Measurements from ENCODE around the gene BET1L. TPM values are rescaled to one million over a fixed set of nuclear protein-coding genes. Genes with fewer than 3 reads are reported as not detected.

BET1L gene
- total RNA-seq, 1 donor from 2014 or later: 20.0 TPM

DNA sequence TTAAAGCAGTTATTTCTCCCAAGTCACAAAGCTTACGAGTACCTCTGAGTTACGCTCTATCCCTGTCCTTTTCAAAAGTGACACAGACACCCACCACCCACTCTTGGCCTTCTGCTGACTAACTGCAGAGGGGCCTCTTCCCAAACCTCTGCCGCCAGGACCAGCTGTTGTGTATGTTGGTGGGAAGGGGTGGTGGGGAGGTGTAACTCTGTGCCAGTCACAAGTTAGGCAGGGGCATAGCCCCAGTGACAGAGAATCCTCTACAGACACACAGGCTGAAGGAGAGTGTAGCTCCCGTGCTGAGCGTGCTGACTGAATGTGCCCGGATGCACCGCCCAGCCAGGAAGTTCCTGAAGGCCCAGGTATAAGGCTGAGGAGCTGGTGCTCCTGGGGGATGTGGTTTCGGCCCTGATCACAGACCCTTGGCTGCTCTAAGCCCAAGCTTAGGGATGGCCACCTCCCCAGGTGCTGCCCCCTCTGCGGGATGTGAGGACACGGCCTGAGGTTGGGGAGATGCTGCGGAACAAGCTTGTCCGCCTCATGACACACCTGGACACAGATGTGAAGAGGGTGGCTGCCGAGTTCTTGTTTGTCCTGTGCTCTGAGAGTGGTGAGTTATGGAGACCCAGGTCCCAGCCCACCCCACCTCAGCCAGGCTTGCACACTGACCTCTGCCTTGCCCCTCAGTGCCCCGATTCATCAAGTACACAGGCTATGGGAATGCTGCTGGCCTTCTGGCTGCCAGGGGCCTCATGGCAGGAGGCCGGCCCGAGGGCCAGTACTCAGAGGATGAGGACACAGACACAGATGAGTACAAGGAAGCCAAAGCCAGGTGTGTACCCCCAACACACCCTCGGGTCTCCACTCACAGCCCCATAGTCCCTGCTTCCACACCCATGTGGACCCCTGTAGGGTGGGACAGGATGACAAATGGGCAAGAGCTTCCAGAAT lies 5.2 kb upstream of the BET1L start:
- DNase-seq: peak; percentile 24

DNA sequence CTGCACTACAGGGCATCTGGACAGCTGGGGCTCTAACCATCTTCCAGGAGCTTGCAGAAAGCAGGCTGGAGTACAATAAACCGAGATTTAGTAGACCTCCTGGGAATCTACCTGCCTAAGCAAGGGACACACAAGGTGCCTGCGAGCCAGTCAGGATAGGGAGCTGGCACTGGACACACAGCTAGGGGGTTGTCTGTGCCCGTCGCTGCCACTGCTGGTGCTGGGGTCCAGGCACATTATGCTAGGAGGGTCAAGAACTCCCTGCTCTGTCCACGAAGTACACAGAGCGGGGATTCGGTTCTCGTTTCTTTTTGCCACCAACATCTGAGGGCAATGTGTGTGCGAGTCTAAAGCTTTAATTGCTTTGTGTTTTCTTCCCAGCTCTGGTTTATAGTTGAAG lies 4.5 kb upstream of the BET1L start:
- DNase-seq (peak; percentile 24), ATAC-seq (ENCODE audit: poor library complexity) (no peak)
- intact Hi-C loops (cut with DNase I): no loop called here

More for the DNA sequence above, 5.2 kb upstream of the BET1L start:
- ATAC-seq (ENCODE audit: poor library complexity): no peak
- intact Hi-C loops (cut with DNase I): no loop called here

DNA sequence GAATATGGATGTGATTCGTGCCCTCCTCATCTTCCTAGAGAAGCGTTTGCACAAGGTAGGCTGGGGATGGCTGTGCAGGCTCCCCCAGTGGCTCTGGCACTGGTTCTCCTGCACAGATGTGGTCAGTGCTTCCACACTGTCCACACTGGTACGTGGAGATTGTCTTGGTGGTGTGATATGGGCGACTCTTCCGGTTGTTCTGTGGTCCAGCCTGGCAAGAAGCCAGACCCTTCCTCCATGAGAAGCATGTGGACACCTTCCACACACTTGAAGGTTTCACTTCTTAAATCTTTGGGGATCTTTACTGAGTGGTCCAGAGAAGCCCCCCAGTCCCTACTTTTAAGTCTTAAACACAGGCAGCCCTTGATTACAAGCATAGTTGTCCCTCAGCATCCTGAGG lies 4.1 kb upstream of the BET1L start:
- peak; percentile 27 for DNase-seq
- intact Hi-C loops (cut with DNase I): no loop called here
- no peak for ATAC-seq (ENCODE audit: poor library complexity)

DNA sequence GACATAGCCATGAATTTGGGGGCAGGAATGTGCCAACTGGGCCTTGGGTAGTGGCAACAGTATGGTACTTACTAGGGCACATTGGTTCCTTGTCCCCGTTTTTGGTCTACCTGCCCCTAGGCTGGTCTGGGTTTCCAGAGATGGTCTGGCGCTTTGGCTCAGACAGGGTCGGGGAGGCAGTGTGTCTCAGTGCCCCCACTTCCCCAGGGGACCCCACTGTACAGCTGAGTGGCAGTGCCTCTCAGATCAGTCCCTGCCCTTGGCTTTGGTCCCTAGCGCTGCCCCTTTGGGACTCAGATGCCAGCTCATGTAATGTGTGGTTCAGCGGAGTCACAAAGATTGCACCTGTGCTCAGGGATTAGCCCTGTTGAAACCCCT lies 3.6 kb upstream of the BET1L start:
- intact Hi-C loops (cut with DNase I): no loop called here
- DNase-seq: peak; percentile 36
- no peak for ATAC-seq (ENCODE audit: poor library complexity)

DNA sequence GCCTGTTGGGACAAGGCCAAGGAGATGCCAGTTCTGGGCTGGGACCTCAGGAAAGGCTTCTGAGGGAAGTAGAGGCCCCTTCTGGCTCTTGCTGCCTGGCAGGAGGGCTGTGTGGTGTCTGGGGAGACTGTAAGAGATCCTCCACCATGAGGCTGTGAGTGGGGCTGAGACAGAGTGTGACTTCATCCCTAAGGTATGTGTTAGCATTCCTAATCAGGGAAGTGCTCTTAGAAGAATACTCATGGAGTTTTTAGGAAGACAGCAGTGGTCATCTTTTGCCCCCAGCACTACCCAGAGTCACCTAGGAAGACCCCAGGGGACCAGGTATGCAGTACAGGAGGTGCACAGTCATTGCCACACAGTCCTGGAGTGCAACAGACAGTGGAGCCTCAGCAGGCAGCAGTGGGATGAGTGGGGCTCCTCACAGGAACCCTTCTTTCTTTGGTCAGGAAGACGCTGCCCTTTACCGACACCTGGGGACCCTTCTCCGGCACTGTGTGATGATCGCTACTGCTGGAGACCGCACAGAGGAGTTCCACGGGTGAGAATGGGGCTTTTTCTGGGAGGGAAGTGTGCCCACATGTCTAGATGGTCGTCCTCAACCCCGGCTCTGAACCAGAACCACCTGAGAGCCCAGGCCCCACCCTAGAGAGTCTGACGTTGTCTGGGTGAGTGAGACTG lies 3.1 kb upstream of the BET1L start:
- ATAC-seq (ENCODE audit: poor library complexity): no peak
- intact Hi-C loops (cut with DNase I): no loop called here
- peak; percentile 37 for DNase-seq

DNA sequence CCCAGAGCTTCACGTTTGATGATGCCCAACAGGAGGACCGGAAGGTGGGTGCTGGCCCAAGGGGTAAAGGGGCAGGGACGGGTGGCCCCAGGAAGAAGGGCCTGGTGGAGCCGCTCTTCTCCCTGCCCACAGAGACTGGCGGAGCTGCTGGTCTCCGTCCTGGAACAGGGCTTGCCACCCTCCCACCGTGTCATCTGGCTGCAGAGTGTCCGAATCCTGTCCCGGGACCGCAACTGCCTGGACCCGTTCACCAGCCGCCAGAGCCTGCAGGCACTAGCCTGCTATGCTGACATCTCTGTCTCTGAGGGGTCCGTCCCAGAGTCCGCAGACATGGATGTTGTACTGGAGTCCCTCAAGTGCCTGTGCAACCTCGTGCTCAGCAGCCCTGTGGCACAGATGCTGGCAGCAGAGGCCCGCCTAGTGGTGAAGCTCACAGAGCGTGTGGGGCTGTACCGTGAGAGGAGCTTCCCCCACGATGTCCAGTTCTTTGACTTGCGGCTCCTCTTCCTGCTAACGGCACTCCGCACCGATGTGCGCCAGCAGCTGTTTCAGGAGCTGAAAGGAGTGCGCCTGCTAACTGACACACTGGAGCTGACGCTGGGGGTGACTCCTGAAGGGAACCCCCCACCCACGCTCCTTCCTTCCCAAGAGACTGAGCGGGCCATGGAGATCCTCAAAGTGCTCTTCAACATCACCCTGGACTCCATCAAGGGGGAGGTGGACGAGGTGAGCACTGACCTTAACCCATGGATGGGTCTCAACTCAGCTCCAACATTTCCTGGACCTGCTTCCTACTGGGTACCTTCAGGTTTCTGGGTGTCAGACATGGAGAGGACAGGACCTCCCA lies 2.3 kb upstream of the BET1L start:
- DNase-seq: peak; percentile 43
- intact Hi-C loops (cut with DNase I): loop anchor here (10.0 kb wide), 1 partner anchor 305 kb away; no protein-coding TSS in a partner anchor
- ATAC-seq (ENCODE audit: poor library complexity): no peak

DNA sequence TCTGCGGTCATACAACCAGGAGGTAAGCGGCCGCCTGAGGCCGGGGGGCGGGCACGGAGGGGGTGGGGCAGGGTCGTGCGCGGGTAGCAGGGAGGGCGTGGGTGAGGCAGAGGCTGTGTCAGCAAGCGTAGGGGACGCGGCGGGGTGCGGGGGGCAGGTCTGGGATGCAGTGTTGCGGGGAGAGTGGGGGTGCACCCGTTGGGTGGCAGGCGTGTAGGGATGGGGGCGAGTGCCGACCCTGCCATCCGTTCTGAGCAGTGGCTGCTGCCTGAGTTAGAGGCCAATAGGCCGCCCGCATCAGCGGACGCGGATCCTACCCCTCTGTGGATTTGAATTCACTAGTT lies 1.7 kb upstream of the BET1L start:
- no peak for DNase-seq
- intact Hi-C loops (cut with DNase I): loop anchor here (10.0 kb wide), 1 partner anchor 306 kb away; no protein-coding TSS in a partner anchor
- peak; percentile 3 for ATAC-seq (ENCODE audit: poor library complexity)

DNA sequence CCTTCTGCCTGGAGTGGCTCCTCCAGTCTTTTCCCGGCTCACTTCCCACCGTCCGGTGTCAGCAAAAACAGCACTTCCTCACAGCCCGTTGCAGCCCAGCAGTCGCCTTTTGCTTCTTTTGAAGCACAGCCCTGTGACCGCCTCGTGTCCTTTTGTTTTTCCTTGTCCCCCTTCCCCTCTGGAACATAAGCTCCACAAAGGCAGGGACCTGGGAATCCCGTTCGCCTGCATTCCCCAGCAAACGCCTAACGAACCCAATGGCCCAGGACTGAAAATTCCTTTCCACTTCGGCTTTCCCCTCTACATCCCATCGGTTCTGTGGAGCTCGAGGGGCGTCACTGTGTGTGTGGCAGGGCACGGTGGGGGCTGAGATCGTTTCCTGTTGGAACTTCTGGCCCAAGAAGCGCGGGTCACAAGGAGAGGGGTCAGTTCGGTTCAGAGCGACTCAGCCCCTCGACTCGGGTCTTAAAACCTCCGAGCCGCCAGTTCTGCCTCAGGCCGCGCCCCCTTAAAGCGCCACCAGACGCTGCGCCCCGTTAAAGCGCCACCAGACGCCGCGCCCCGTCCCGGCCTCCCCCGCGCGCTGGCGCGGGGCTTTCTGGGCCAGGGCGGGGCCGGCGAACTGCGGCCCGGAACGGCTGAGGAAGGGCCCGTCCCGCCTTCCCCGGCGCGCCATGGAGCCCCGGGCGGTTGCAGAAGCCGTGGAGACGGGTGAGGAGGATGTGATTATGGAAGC lies 1.1 kb upstream of the BET1L start:
- DNase-seq (peak; percentile 90), ATAC-seq (ENCODE audit: poor library complexity) (peak; percentile 82)
- intact Hi-C loops (cut with DNase I): loop anchor here (10.0 kb wide), 1 partner anchor 306 kb away; no protein-coding TSS in a partner anchor

DNA sequence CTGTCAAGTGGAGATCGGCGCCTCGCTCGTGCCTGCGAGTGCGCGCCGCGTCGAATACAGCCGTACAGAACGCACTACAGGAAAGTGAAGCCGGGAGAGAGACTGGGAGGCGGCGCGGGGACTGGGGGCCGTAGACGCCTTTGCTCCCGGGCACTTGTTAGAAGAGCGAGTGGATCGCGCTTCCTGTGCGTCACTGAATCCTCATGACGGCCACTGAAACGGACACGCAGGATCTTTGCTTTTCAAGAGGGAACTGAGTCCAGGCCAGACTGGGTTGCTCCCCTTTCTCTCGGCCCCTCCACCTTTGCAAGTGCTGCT lies 623 bp upstream of the BET1L start:
- intact Hi-C loops (cut with DNase I): loop anchor here (10.0 kb wide), 1 partner anchor 307 kb away; no protein-coding TSS in a partner anchor
- DNase-seq (no peak), ATAC-seq (ENCODE audit: poor library complexity) (no peak)

DNA sequence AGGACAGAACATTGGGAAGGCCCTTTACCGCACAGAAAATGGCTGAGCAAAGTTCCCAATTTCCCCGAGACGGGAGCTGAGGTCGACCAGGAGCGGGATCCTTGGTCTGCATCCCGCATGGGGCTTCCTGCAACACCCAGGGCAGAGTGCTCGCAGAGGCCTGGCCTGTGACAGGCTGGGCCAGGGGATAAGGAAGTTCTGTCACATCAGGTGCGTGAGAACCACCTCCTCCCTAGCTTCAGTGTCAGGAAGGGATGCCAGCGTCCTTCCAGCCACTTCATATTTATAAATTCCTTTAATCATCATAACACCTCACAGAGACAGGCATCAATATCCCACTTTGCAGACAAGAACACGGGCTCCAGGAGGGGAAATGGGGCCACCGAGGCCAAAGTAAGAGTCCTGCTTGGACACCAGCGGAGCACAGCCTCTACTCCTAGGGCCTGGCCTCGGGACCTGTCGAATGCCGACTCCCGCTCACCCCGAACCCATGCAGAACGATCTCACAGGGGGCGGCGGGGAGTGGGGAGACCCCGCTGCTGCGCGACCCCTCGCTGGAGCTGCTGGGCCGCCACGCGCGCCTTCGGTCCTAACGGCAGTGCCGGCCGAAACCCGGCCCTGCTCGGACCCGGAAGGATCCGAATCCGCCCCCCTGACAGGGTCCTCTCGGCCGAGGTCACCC lies 532 bp downstream of the BET1L start:
- DNase-seq (peak; percentile 54), ATAC-seq (ENCODE audit: poor library complexity) (peak; percentile 1)
- intact Hi-C loops (cut with DNase I): loop anchor here (10.0 kb wide), 1 partner anchor 308 kb away; no protein-coding TSS in a partner anchor

DNA sequence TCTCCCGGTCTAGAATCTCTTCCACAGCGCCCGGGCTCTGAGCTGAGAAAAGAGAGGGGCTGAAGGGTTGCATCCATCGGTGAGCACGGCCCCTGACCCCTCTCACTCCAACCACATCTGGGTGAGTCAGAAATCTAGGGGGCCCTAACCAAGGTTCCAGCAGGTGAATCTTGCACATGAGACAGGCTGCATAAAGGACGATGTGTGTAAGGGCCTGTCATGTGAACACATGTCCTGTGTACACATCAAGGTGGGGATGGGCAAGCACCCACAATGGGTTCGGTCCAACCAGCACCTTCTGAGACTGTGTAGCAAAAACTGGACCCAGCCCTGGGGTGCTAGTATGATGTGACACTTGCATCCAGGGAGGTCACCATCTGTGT lies 1.2 kb downstream of the BET1L start:
- no peak for ATAC-seq (ENCODE audit: poor library complexity)
- DNase-seq: peak; percentile 26
- intact Hi-C loops (cut with DNase I): loop anchor here (10.0 kb wide), 1 partner anchor 309 kb away; no protein-coding TSS in a partner anchor

DNA sequence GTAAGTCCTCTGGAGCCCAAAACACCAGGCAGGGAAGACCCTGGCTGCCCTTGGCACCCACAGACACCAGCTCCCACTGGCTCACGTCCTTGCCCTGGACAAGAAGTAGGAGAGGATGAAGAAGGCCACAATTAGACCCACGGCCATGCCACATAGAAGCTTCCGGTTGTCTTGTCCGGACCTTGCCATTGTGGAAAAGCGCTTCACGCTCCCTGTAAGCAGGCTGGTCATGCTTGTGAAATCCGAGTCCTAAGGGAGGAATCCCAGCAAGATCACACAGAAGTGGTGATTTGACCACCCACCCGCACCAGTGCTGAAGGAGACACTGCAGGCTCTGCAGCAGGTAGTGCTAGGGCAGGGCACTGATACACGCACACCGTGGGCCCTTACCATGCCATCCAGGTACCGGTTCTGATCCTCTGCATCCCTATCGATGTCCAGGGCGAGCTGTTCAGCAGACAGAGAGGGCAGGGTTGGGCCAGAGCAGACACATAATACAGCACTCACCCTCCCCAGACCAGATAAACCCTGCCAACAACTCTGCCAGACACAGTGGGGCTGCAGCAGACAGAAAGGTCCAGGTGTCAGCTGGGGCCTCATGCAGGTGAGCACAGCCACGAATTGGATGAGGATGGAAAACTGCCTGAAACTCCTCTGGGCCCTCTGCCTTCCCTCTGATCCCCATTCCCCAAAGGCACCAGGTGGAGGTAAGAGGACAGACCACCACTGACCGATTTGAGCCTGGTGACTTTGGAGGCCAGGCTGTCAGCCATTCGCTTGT lies 1.8 kb downstream of the BET1L start:
- peak; percentile 24 for DNase-seq
- ATAC-seq (ENCODE audit: poor library complexity): no peak
- intact Hi-C loops (cut with DNase I): loop anchor here (10.0 kb wide), 1 partner anchor 309 kb away; no protein-coding TSS in a partner anchor

DNA sequence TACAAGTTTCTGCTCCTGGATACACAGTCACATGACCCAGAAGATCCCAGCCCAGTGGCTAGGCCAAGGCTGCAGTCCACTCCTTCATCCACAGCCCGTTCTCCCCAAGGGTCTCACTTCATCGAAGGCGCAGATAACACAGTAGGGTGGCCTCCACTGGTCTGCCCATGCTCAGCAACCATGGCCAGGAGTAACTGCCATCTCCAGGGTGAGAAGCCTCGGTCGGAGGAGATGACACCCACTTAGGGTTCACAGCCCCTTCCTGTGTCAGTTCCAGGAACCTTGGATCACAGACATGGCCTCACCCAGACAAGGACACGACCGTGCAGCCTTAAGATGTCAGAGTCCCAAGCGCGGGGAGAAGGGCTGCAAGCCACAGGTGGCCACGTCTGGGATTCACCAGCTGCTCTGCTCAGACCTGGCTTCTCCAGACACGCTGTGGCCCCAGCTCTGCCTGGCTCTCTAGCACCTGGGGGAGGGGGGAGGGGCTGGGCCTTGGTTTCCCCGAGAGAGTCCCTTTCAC lies 2.6 kb downstream of the BET1L start:
- intact Hi-C loops (cut with DNase I): loop anchor here (10.0 kb wide), 1 partner anchor 310 kb away; no protein-coding TSS in a partner anchor
- peak; percentile 10 for DNase-seq
- no peak for ATAC-seq (ENCODE audit: poor library complexity)

DNA sequence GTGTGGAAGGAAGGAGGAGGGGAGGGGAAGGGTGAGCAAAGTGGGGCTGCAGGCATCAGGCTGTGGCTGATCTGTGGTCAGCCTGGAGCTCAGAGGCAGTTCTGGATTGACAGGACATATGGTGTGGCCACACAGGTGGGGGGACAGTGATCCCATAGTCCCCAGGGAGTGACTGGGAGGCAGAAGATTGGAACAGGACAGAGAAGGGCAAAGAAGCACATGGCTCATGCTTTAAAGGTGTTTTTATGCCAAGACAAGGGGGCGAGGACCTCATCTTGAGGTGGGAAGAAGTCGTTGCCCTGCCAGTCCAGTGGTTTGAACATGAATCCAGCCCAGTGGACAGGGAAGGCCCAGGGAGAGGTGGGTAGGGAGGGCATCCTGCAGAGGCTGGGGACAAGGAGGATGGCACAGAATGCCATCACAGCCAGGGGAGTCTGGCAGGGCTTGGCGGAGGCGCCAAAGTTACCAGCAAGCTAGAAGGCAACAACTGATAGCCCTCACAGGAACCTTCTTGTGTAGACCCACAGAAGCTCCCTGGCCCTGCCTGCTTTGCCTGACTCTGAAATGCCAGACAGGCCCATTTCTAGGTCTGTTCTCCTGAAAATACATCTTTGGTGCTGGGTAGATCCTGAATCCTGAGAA lies 3.1 kb downstream of the BET1L start:
- DNase-seq (peak; percentile 16), ATAC-seq (ENCODE audit: poor library complexity) (no peak)
- intact Hi-C loops (cut with DNase I): loop anchor here (10.0 kb wide), 1 partner anchor 311 kb away; no protein-coding TSS in a partner anchor

DNA sequence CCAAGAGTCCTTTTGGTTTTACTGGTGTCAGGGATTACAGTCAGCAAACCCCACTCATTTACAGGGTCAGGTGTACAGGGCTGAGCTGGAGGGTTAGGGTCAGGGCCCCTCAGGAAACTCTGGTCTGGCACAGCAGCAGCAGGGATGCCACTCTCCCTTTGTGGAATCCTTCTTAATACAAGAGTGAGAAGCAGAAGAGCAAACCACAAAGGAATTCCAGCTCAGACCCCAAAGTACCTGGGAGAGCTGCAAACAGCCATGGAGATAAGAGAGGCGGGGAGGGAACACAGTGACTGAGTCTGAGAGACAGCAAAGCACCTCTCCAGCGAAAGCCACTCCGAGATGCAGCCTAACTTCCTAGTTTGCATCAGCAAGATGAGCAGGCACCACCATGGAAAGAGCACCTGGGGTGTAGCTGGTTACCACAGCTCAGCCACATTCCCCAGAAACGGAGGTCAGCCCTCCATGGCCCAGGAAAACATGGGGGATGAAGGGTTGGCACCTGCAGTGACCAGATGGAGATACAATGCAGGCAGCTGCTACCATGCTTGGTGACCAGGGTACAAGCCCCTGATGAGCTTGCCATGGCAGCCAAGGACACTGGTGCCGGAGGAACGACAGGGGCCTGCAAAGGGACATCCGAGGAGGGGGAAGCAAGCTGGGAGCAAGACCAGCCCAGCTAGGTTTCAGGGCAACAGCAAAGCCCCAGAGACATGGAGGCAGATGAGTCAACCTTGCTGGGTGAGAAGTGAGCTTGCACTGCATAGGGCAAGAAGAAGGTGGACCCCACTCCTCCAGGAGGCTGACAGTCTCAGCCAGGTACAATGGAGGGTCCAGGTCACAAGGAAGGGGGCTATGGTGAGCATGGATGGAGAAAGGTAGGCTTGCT lies 3.9 kb downstream of the BET1L start:
- intact Hi-C loops (cut with DNase I): loop anchor here (10.0 kb wide), 1 partner anchor 312 kb away; no protein-coding TSS in a partner anchor
- ATAC-seq (ENCODE audit: poor library complexity): no peak
- peak; percentile 13 for DNase-seq

Measured in Right ventricle myocardium superior (tissue), 1 donor.